AG04450 (cell line): ENCODE measurements around the gene QSOX1. TPM values are rescaled to one million over a fixed set of nuclear protein-coding genes. Genes with fewer than 3 reads are reported as not detected.

Experiments
- CTCF ChIA-PET: fragments of 300-600, 350-600 bp; formaldehyde crosslinking; extraction: SDS; loops from one replicate; lab custom pipeline; 2022; ENCODE audit warnings: antibody characterized with exemption, inconsistent platforms; lab: Charles Lee
- POLR2A ChIA-PET: fragments of 350-600 bp; formaldehyde crosslinking; extraction: SDS; loops from one replicate; lab custom pipeline; 2021; ENCODE audit warnings: antibody characterized with exemption, inconsistent platforms; lab: Yijun Ruan, JAX
- DNase-seq: peaks from one replicate; pipeline ENCODE4 v3.0.0-alpha.2; 2011; ENCODE audit warnings: low read depth, low spot score
- H3K27ac ChIP-seq: one replicate; pipeline ENCODE4 v1.5.1; 2012; ENCODE audit warnings: low read depth, low read length, control low read depth
- H3K27me3 ChIP-seq: one replicate; pipeline ENCODE4 v1.6.0; 2012; ENCODE audit warnings: low read length; ENCODE audit not compliant: control insufficient read depth, insufficient read depth
- H3K4me3 ChIP-seq: 2 replicates; pipeline ENCODE4 v1.5.1; 2011; ENCODE audit warnings: mild to moderate bottlenecking, low read depth, low read length, control low read depth
- H3K9me3 ChIP-seq: 2 replicates; pipeline ENCODE4 v1.5.1; 2012; ENCODE audit warnings: low read length; ENCODE audit not compliant: control insufficient read depth, insufficient read depth
- CTCF ChIP-seq: IDR thresholded peaks from 2 replicates; pipeline ENCODE4 v1.5.1; 2011; ENCODE audit warnings: low read depth, low read length, control low read depth, inconsistent platforms
- polyA plus RNA-seq: library from polyadenylated mRNA; depleted of rRNA; stranded (reverse); fragments of >200 nt; gene quantifications from 2 replicates; pipeline ENCODE4 v1.2.3, GENCODE V29; 2011

Gene QSOX1
- polyA plus RNA-seq, 1 experiment, result 1,269 TPM

GRCh38 chr1:180188684-180189175 is 34.1 kb downstream of the QSOX1 start:
- no peak overlapping the region for H3K4me3 ChIP-seq
- TF ChIP-seq CTCF, result no peak
- ChIA-PET CTCF (interaction anchor here (1.0 to 2.6 kb wide), 9 partner anchors 9 to 294 kb away, joined by 3 to 8 read pairs (median 6); no protein-coding TSS in a partner anchor), POLR2A (interaction anchor here (0.8 kb wide), 1 partner anchor 306 kb away, joined by 3 read pairs; the partner anchor contains the start of gene TOR1AIP1)
- no peaks in the 10 kb centered on the region for H3K9me3 ChIP-seq
- no peak for DNase-seq
- no peaks in the 10 kb centered on the region for H3K27me3 ChIP-seq
- H3K27ac ChIP-seq, result no peak overlapping the region

GRCh38 chr1:180190091-180190490 is 35.4 kb downstream of the QSOX1 start:
- POLR2A ChIA-PET, result interaction anchor here (0.7 kb wide), 1 partner anchor 64 kb away, joined by 3 read pairs; no protein-coding TSS in a partner anchor
- CTCF ChIA-PET, result interaction anchor here (1.0 to 2.2 kb wide), 2 partner anchors 10 to 242 kb away, joined by 3 to 8 read pairs; no protein-coding TSS in a partner anchor
- Histone ChIP-seq H3K27ac (peak overlapping the region; percentile 11), H3K27me3 (no peaks in the 10 kb centered on the region), H3K4me3 (no peak overlapping the region), H3K9me3 (no peaks in the 10 kb centered on the region; the same call in 1 of the 2 replicates)
- DNase-seq, result no peak
- TF ChIP-seq CTCF, result no peak

GRCh38 chr1:180192172-180192571 is 37.5 kb downstream of the QSOX1 start:
- Histone ChIP-seq H3K27me3 (no peaks in the 10 kb centered on the region), H3K27ac (no peak overlapping the region), H3K9me3 (no peaks in the 10 kb centered on the region; the same call in 1 of the 2 replicates), H3K4me3 (no peak overlapping the region)
- ChIA-PET POLR2A (no interaction called here), CTCF (no interaction called here)
- TF ChIP-seq CTCF, result no peak
- no peak for DNase-seq

- no peak for DNase-seq
- Histone ChIP-seq H3K9me3 (no peaks in the 10 kb centered on the region; the same call in 1 of the 2 replicates), H3K27ac (no peak overlapping the region), H3K4me3 (no peak overlapping the region), H3K27me3 (no peaks in the 10 kb centered on the region)
- ChIA-PET CTCF (no interaction called here), POLR2A (interaction anchor here (0.7 kb wide), 1 partner anchor 9 kb away, joined by 3 read pairs; no protein-coding TSS in a partner anchor)
- TF ChIP-seq CTCF, result no peak
Observed at GRCh38 chr1:180193141-180194047, 38.7 kb downstream of the QSOX1 start.
